K562 (cell line): ENCODE results near the gene DLGAP1. TPM values are rescaled to one million over a fixed set of nuclear protein-coding genes. Genes with fewer than 3 reads are reported as not detected.

ENCODE experiments used
- ATAC-seq: fragments of 200-7000 bp; cut with Tn5 transposase; 3 replicates; pipeline ENCODE4 v1.9.1; 2020; ENCODE audit warnings: moderate library complexity
- BruUV-seq: library from RNA; stranded (reverse); fragments of 400-500 nt; replicated peaks from 2 replicates; lab custom pipeline; 2021; lab: Mats Ljungman, UMichigan
- CTCF ChIA-PET: fragments of 300-600 bp; formaldehyde crosslinking; extraction: SDS; loops from one replicate; lab custom pipeline; 2021; ENCODE audit warnings: low intra/inter-chr PET ratio; lab: Yijun Ruan, JAX
- POLR2A ChIA-PET: fragments of 300-600, 350-650 bp; sonication (Branson Sonifier 250); formaldehyde crosslinking; extraction: SDS; loops from one replicate; lab custom pipeline; 2021; ENCODE audit warnings: antibody characterized with exemption, inconsistent platforms; lab: Yijun Ruan, JAX
- DNase-seq, 4 experiments: peaks; one replicate each; pipeline versions ENCODE4 v3.0.0 to v3.0.0-alpha.2; 2011 to 2018; ENCODE audit warnings: low spot score in 3 of 4, mixed read lengths in 3 of 4; ENCODE audit errors: extremely low read depth in 1 of 4
- FAIRE-seq: peaks from 2 replicates; lab custom pipeline; 2011; peaks lifted over from hg19 to GRCh38; lab: Jason Lieb, UNC
- H2AFZ ChIP-seq: 2 replicates; pipeline ENCODE4 v1.6.0; 2011; ENCODE audit warnings: low read depth, low read length, control low read depth, inconsistent platforms
- H3K27ac ChIP-seq: fragments of 200-600 bp; 3 replicates; pipeline ENCODE4 v1.8.0; 2011; ENCODE audit warnings: low read depth, mild to moderate bottlenecking, control low read depth, inconsistent platforms, low read length, moderate library complexity, mixed read lengths; ENCODE audit errors: extremely low read depth
- H3K27me3 ChIP-seq, 2 experiments: fragments of 300-600 bp in 1 of 2; 2 replicates in 1 of 2; 3 replicates in 1 of 2; pipeline versions ENCODE4 v1.6.0 to v1.8.0; 2011; ENCODE audit warnings: inconsistent platforms in 2 of 2, low read length in 2 of 2, mild to moderate bottlenecking in 1 of 2, mixed read lengths in 1 of 2, moderate library complexity in 1 of 2; ENCODE audit not compliant: control insufficient read depth in 2 of 2, insufficient read depth in 2 of 2
- H3K36me3 ChIP-seq: fragments of 300-600 bp; 3 replicates; pipeline ENCODE4 v1.8.0; 2011; ENCODE audit warnings: mild to moderate bottlenecking, low read length, inconsistent platforms; ENCODE audit not compliant: control insufficient read depth, insufficient read depth
- H3K4me1 ChIP-seq, 2 experiments: fragments of 200-600 bp in 1 of 2; replicated peaks in 1 of 2; 2 replicates in 1 of 2; 3 replicates in 1 of 2; pipeline versions ENCODE4 v1.5.1 to v1.8.0; 2011; ENCODE audit warnings: inconsistent platforms in 2 of 2, low read length in 2 of 2, mild to moderate bottlenecking in 1 of 2, mixed read lengths in 1 of 2, moderate library complexity in 1 of 2; ENCODE audit not compliant: control insufficient read depth in 2 of 2, insufficient read depth in 2 of 2
- H3K4me2 ChIP-seq: 2 replicates; pipeline ENCODE4 v1.6.1; 2011; ENCODE audit warnings: low read length, control low read depth, inconsistent platforms, mixed read lengths; ENCODE audit not compliant: insufficient read depth
- H3K4me3 ChIP-seq: fragments of 200-600 bp; sonication (generic), shearing (Covaris generic); 2 replicates; pipeline ENCODE4 v1.5.1; 2016; ENCODE audit warnings: control low read depth, inconsistent platforms
- H3K79me2 ChIP-seq: fragments of 200-600 bp; 3 replicates; pipeline ENCODE4 v1.8.0; 2011; ENCODE audit warnings: low read length, inconsistent platforms; ENCODE audit not compliant: control insufficient read depth, insufficient read depth
- H3K9ac ChIP-seq, 2 experiments: 2 replicates each; pipeline versions ENCODE4 v1.6.0 to v1.6.1; 2011; ENCODE audit warnings: low read depth in 2 of 2, low read length in 2 of 2, control low read depth in 1 of 2, inconsistent platforms in 1 of 2, mild to moderate bottlenecking in 1 of 2, mixed read lengths in 1 of 2; ENCODE audit not compliant: insufficient read depth in 1 of 2
- H3K9me1 ChIP-seq: one replicate; pipeline ENCODE4 v1.6.0; 2011; ENCODE audit warnings: inconsistent platforms, mild to moderate bottlenecking, low read length, moderate library complexity; ENCODE audit not compliant: control insufficient read depth, insufficient read depth
- H3K9me3 ChIP-seq: replicated peaks from 2 replicates; pipeline ENCODE4 v1.5.1; 2011; ENCODE audit warnings: low read depth, low read length, inconsistent platforms; ENCODE audit not compliant: control insufficient read depth, insufficient read depth
- H4K20me1 ChIP-seq: replicated peaks from 2 replicates; pipeline ENCODE4 v1.6.1; 2011; ENCODE audit warnings: low read length, inconsistent platforms, mixed read lengths; ENCODE audit not compliant: control insufficient read depth, insufficient read depth
- ETS2 ChIP-seq: IDR thresholded peaks from 2 replicates; pipeline ENCODE4 v1.6.1; 2016; ENCODE audit warnings: borderline replicate concordance, missing genetic modification characterization, mild to moderate bottlenecking, moderate library complexity, missing compliant biosample characterization; ENCODE audit not compliant: poor library complexity, severe bottlenecking
- JUND ChIP-seq, 2 experiments: IDR thresholded peaks; 2 replicates in 1 of 2; 3 replicates in 1 of 2; pipeline ENCODE4 v1.6.1; 2011; ENCODE audit warnings: borderline replicate concordance in 2 of 2, low read depth in 2 of 2, low read length in 2 of 2, improper control_type of control experiment in 1 of 2, missing biosample characterization in 1 of 2, missing genetic modification characterization in 1 of 2, missing genetic modification reagents in 1 of 2
- NR2C1 ChIP-seq, 2 experiments: fragments of 450-650 bp; IDR thresholded peaks; 2 replicates each; pipeline ENCODE4 v1.6.1; 2017; ENCODE audit warnings: mild to moderate bottlenecking in 2 of 2, antibody characterized with exemption in 1 of 2, inconsistent platforms in 1 of 2, missing compliant biosample characterization in 1 of 2, missing genetic modification characterization in 1 of 2
- ZKSCAN8 ChIP-seq: fragments of 200-800 bp; sonication (Bioruptor generic); IDR thresholded peaks from 2 replicates; pipeline ENCODE4 v1.6.1; 2016; ENCODE audit warnings: missing genetic modification characterization, missing compliant biosample characterization
- ZNF785 ChIP-seq: fragments of 250-450 bp; sonication (Bioruptor Pico); IDR thresholded peaks from 2 replicates; pipeline ENCODE4 v1.4.0; 2020; ENCODE audit warnings: mild to moderate bottlenecking
- WGBS: fragments of 100-300 bp; shearing (Covaris generic); methylation state at CpG from one replicate; pipeline ENCODE4 v1.1.6; 2016; ENCODE audit warnings: low coverage, mixed read lengths; ENCODE audit not compliant: insufficient coverage; ENCODE audit errors: missing lambda C conversion rate; 5-methylcytosine and 5-hydroxymethylcytosine counted together
- in situ Hi-C: fragments of 300-500 bp; cut with MboI; formaldehyde crosslinking; loops from 4 replicates; pipeline ENCODE4 v1.15.0; 2018; ENCODE audit warnings: inconsistent platforms, mixed read lengths
- intact Hi-C: fragments of 100-400 bp; cut with micrococcal nuclease; formaldehyde crosslinking; loops from 2 replicates; pipeline ENCODE4 v1.14.2; 2022
- polyA plus RNA-seq, 8 experiments: library from polyadenylated mRNA; depleted of rRNA in 4 of 8; stranded (reverse) in 5 of 8; unstranded in 3 of 8; fragments of >200 nt; fragmentation: Nextera tagmentation in 2 of 8; fragmentation: Illumina TruSeq in 1 of 8; extraction: Ambion mirVana in 2 of 8; extraction: Trizol in 1 of 8; gene quantifications; 2 replicates each; pipeline versions ENCODE4 v1.2.1 to v1.2.3, GENCODE V29; 2011 to 2014; ENCODE audit warnings: inconsistent platforms in 1 of 8, missing spikeins in 1 of 8
- total RNA-seq, 7 experiments: library from RNA; depleted of rRNA in 6 of 7; stranded (reverse); fragments of >200 nt in 6 of 7; fragmentation: Illumina TruSeq in 2 of 7; extraction: Trizol in 2 of 7; gene quantifications; 2 replicates each; pipeline versions ENCODE4 v1.2.1 to v1.2.3, GENCODE V29; 2011 to 2021; ENCODE audit warnings: low replicate concordance in 1 of 7

Gene DLGAP1
- total and polyA plus RNA-seq, 9 of the 15 experiments (the other 6 are each of a cell fraction or from before 2014, with no cell fraction given), result 0.04 to 0.22 (median 0.08) TPM

DNA sequence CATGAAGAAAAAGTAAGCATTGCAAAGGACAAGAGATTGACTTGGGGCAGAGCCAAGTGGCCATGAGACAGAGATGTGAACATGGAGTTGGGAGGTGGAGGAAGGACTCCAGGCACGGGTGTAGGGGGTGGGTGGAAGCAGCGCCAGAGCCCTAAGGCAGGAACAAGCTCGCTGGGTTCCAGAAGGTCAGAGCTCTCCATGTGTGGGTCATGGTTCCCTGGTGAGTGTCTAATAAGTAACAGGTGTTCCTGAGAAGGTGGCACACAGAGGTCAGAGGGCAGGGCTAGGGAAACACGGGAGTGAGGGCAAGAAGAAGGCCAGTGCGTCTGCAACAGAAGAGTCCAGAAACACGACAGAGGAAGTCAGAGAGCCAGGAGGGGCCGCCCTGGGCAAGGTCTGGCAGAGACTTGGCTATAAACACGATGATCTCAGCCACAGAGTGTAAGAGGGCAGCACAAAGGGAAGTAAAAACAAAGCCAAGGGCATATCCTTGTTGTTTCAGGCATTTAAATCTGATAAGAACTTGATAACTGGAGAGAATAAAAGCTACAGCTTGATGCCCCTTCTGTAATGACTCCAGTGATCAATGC, 744.3 kb downstream of the DLGAP1 start (continued):
- TF ChIP-seq NR2C1 (IDR thresholded peaks at IDR 0.05), result no peak
- TF ChIP-seq NR2C1 (tag; IDR thresholded peaks at IDR 0.05), result peak; percentile 33; the same call in 1 of the 2 replicates
- TF ChIP-seq ETS2 (tag), result no peak
- TF ChIP-seq, all 486 proteins: peak for 3

DNA sequence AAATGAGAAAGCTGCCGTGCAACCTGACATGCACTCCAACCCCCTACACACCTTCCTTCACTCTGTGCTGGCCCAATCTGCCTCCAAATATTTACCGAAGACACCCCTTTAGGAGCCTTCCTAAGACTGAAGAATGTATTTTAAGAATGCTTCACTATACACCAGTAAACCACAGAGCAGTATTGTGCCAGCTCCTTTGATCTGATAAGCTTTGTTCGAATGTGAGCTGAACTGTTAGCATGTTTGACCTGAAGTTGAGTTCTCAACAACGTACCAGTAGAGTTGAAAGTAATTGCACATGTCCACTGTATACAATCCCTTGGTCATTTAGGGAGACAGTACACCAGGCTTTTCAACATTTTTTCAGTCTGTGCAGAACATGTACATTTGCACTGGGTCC, 745.9 kb downstream of the DLGAP1 start:
- ChIA-PET POLR2A (interaction anchor here (1.1 to 1.6 kb wide), 2 partner anchors 9 to 17 kb away, joined by 3 to 4 read pairs; no protein-coding TSS in a partner anchor), CTCF (no interaction called here)
- Histone ChIP-seq H2AFZ (peak overlapping the region; percentile 54), H3K9ac (no peak overlapping the region), H3K9me1 (no peaks in the 10 kb centered on the region), H3K9me3 (no peaks in the 10 kb centered on the region), H3K27me3 (peaks cover 7 to 8% of the 10 kb centered on the region in 2 experiments; a peak in 4 of 5 replicates), H3K79me2 (no peaks in the 10 kb centered on the region), H4K20me1 (no peaks in the 10 kb centered on the region), H3K36me3 (no peaks in the 10 kb centered on the region), H3K4me3 (no peak overlapping the region), H3K4me2 (no peak overlapping the region), H3K4me1 (peaks cover 22 to 41% of the 10 kb centered on the region in 2 experiments; a peak in 4 of 5 replicates), H3K27ac (no peak overlapping the region)
- DNase-seq, result no peak
- TF ChIP-seq ZKSCAN8 (CRISPR knock-in tag) (peak; percentile 73; the same call in 1 of the 2 replicates), JUND (IDR thresholded peaks at IDR 0.05; ENCODE audit: borderline replicate concordance, low read depth, low read length) (no peak), JUND (tag; IDR thresholded peaks at IDR 0.05; ENCODE audit: borderline replicate concordance, low read depth, low read length) (peak; percentile 41; the same call in 2 of the 3 replicates), ZNF785 (CRISPR knock-in tag) (no peak)
- peak; percentile 5; the same call in 1 of the 3 replicates for ATAC-seq
- intact Hi-C loops (no loop called here), in situ Hi-C loops (no loop called here)
- WGBS, result 14% methylated on average over 4 of the region's 4 CpGs
- FAIRE-seq, result no peak
- no TSS peak for BruUV-seq
